Thymus (tissue), 11 donors: ENCODE data around the gene ZNF618. TPM values are rescaled to one million over a fixed set of nuclear protein-coding genes. Genes with fewer than 3 reads are reported as not detected.
"Not testable (repeated sequence)": the region's sequence is repeated elsewhere in the genome, so short reads cannot be mapped to it uniquely, and the experiment has no call there.

ENCODE experiments used
- DNase-seq, 9 donors: peaks; one replicate each; pipeline ENCODE4 v3.0.0-alpha.2; 2013; ENCODE audit warnings: low spot score in 9 of 9, low read depth in 6 of 9, missing footprints in 1 of 9
- H3K27ac ChIP-seq, 2 donors: one replicate each; pipeline ENCODE4 v1.5.1; 2013; ENCODE audit warnings: control low read depth in 1 of 2, low read depth in 1 of 2, low read length in 1 of 2, mild to moderate bottlenecking in 1 of 2, moderate library complexity in 1 of 2
- H3K27me3 ChIP-seq, 2 donors: one replicate each; pipeline ENCODE4 v1.5.1; 2013; ENCODE audit warnings: low read length in 1 of 2; ENCODE audit not compliant: control insufficient read depth in 2 of 2, insufficient read depth in 1 of 2
- H3K36me3 ChIP-seq, 2 donors: one replicate each; pipeline ENCODE4 v1.5.1; 2013; ENCODE audit warnings: low read length in 1 of 2, mild to moderate bottlenecking in 1 of 2, moderate library complexity in 1 of 2; ENCODE audit not compliant: control insufficient read depth in 2 of 2, insufficient read depth in 2 of 2
- H3K4me1 ChIP-seq, 2 donors: one replicate each; pipeline ENCODE4 v1.5.1; 2013; ENCODE audit warnings: low read length in 2 of 2; ENCODE audit not compliant: control insufficient read depth in 2 of 2, insufficient read depth in 2 of 2
- H3K4me3 ChIP-seq, 2 donors: one replicate each; pipeline ENCODE4 v1.5.1; 2013; ENCODE audit warnings: low read length in 2 of 2, control low read depth in 1 of 2, mild to moderate bottlenecking in 1 of 2
- H3K9me3 ChIP-seq, 2 donors: one replicate each; pipeline ENCODE4 v1.5.1; 2013; ENCODE audit warnings: low read length in 1 of 2, mild to moderate bottlenecking in 1 of 2; ENCODE audit not compliant: control insufficient read depth in 2 of 2, insufficient read depth in 1 of 2
- WGBS: extraction: QIAGEN DNeasy Blood & Tissue Kit; methylation state at CpG from one replicate; pipeline ENCODE4 v1.1.7; 2013; 5-methylcytosine and 5-hydroxymethylcytosine counted together
- polyA plus RNA-seq: library from polyadenylated mRNA; stranded (reverse); fragments of 200-250 nt; gene quantifications from one replicate; pipeline ENCODE4 v1.2.3, GENCODE V29; 2013
- total RNA-seq: library from RNA; stranded (reverse); fragments of 120-200 nt; gene quantifications from one replicate; pipeline ENCODE4 v1.2.4, GENCODE V29; 2013
- donor health status: healthy.

ZNF618 gene
- total and polyA plus RNA-seq, 2 donors = 1.6 to 1.8 TPM

GRCh38 chr9:113995401-113995800 lies 119.3 kb downstream of the ZNF618 start:
- no peak for DNase-seq
- 72% methylated on average over 4 of the region's 4 CpGs for WGBS
- Histone ChIP-seq H3K9me3 (no peaks in the 10 kb centered on the region), H3K27me3 (no peaks in the 10 kb centered on the region), H3K36me3 (no peaks in the 10 kb centered on the region), H3K4me1 (peaks cover 4 to 23% of the 10 kb centered on the region in 2 donors), H3K27ac (no peak overlapping the region), H3K4me3 (no peak overlapping the region)

- 78% methylated on average over 3 of the region's 3 CpGs for WGBS
- Histone ChIP-seq H3K4me1 (peaks cover 4 to 23% of the 10 kb centered on the region in 2 donors), H3K27me3 (no peaks in the 10 kb centered on the region), H3K27ac (no peak overlapping the region), H3K36me3 (no peaks in the 10 kb centered on the region), H3K4me3 (no peak overlapping the region), H3K9me3 (no peaks in the 10 kb centered on the region)
- DNase-seq = no peak
Measured at GRCh38 chr9:113995963-113996362, 119.9 kb downstream of the ZNF618 start.

- Histone ChIP-seq H3K9me3 (no peaks in the 10 kb centered on the region), H3K4me1 (peaks cover 4 to 23% of the 10 kb centered on the region in 2 donors), H3K36me3 (no peaks in the 10 kb centered on the region), H3K27ac (no peak overlapping the region), H3K4me3 (no peak overlapping the region), H3K27me3 (no peaks in the 10 kb centered on the region)
- no peak for DNase-seq
- WGBS = 98% methylated on average over 6 of the region's 6 CpGs
Measured at GRCh38 chr9:113996531-113997001, 120.5 kb downstream of the ZNF618 start.

GRCh38 chr9:113997064-113997463 lies 121.0 kb downstream of the ZNF618 start:
- H3K27me3 ChIP-seq, H3K9me3 ChIP-seq, H3K36me3 ChIP-seq, H3K4me3 ChIP-seq, H3K27ac ChIP-seq, DNase-seq: not testable (repeated sequence)
- 98% methylated on average over 3 of the region's 3 CpGs for WGBS
- peaks cover 4 to 23% of the 10 kb centered on the region in 2 donors for H3K4me1 ChIP-seq

- Histone ChIP-seq H3K27ac (no peak overlapping the region), H3K9me3 (no peaks in the 10 kb centered on the region), H3K4me1 (peaks cover 4 to 17% of the 10 kb centered on the region in 2 donors), H3K4me3 (no peak overlapping the region), H3K27me3 (no peaks in the 10 kb centered on the region), H3K36me3 (no peaks in the 10 kb centered on the region)
- 97% methylated on average over 5 of the region's 5 CpGs for WGBS
- no peak for DNase-seq
Measured at GRCh38 chr9:113997610-113998009, 121.5 kb downstream of the ZNF618 start.

- Histone ChIP-seq H3K36me3 (no peaks in the 10 kb centered on the region), H3K27ac (no peak overlapping the region), H3K27me3 (no peaks in the 10 kb centered on the region), H3K4me1 (peaks cover 1 to 12% of the 10 kb centered on the region in 2 donors), H3K9me3 (no peaks in the 10 kb centered on the region), H3K4me3 (no peak overlapping the region)
- WGBS = 98% methylated on average over 11 of the region's 11 CpGs
- no peak for DNase-seq
Measured at GRCh38 chr9:113998114-113998513, 122.0 kb downstream of the ZNF618 start.

GRCh38 chr9:113998525-113999255 lies 122.6 kb downstream of the ZNF618 start:
- H3K27me3 ChIP-seq = no peaks in the 10 kb centered on the region
- DNase-seq = no peak
- no peaks in the 10 kb centered on the region for H3K36me3 ChIP-seq
- peaks cover 0 to 7% of the 10 kb centered on the region in 2 donors for H3K4me1 ChIP-seq
- no peak overlapping the region for H3K27ac ChIP-seq
- WGBS = 95% methylated on average over 16 of the region's 16 CpGs
- H3K4me3 ChIP-seq = no peak overlapping the region
- H3K9me3 ChIP-seq = no peaks in the 10 kb centered on the region

GRCh38 chr9:113999256-114000062 lies 123.3 kb downstream of the ZNF618 start:
- Histone ChIP-seq H3K27ac (no peak overlapping the region), H3K9me3 (no peaks in the 10 kb centered on the region), H3K4me1 (no peaks in the 10 kb centered on the region), H3K4me3 (no peak overlapping the region), H3K36me3 (no peaks in the 10 kb centered on the region), H3K27me3 (no peaks in the 10 kb centered on the region)
- DNase-seq = no peak
- 96% methylated on average over 17 of the region's 17 CpGs for WGBS

GRCh38 chr9:114000063-114000454 lies 124.0 kb downstream of the ZNF618 start:
- WGBS = 90% methylated on average over 13 of the region's 13 CpGs

More at GRCh38 chr9:114000063-114000454, 124.0 kb downstream of the ZNF618 start:
- Histone ChIP-seq H3K36me3 (no peaks in the 10 kb centered on the region), H3K4me3 (no peak overlapping the region), H3K27me3 (no peaks in the 10 kb centered on the region), H3K9me3 (no peaks in the 10 kb centered on the region), H3K27ac (no peak overlapping the region), H3K4me1 (no peaks in the 10 kb centered on the region)
- no peak for DNase-seq
